Loucy (cell line): Measurements from ENCODE around the gene TAS2R30.

Experiments used
- EZH2phosphoT487 ChIP-seq: fragments of 200-600 bp; IDR thresholded peaks from 2 replicates; pipeline ENCODE4 v1.6.1; 2018; ENCODE audit warnings: antibody characterized with exemption, mild to moderate bottlenecking, moderate library complexity, borderline replicate concordance
- TF ChIP-seq, protein P1 (sequence below): fragments of 200-600 bp; sonication (generic); conservative IDR thresholded peaks from 2 replicates; pipeline ENCODE4 v1.5.1; 2014; ENCODE audit warnings: mild to moderate bottlenecking, antibody characterized with exemption, low read length

DNA sequence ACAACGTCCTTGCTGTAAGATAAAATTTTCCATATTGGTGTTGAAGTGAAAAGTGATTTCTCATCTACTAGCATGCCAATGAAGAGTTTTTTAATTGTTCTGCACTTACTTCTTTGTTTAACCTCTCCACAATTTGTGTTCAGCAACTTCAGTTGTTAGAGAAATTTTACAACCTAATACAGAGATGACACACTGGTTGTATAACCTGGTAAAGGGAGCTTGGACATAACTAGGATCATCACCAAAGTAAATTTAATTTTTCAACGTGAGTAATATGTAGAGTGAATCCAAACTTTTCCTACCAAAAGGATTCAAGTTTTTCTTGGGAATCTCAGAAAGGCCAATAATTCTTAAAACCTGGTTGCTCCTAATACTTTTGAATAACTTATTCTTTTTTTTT is 28.9 kb downstream of the TAS2R30 start:
- TF ChIP-seq, protein P1, sequence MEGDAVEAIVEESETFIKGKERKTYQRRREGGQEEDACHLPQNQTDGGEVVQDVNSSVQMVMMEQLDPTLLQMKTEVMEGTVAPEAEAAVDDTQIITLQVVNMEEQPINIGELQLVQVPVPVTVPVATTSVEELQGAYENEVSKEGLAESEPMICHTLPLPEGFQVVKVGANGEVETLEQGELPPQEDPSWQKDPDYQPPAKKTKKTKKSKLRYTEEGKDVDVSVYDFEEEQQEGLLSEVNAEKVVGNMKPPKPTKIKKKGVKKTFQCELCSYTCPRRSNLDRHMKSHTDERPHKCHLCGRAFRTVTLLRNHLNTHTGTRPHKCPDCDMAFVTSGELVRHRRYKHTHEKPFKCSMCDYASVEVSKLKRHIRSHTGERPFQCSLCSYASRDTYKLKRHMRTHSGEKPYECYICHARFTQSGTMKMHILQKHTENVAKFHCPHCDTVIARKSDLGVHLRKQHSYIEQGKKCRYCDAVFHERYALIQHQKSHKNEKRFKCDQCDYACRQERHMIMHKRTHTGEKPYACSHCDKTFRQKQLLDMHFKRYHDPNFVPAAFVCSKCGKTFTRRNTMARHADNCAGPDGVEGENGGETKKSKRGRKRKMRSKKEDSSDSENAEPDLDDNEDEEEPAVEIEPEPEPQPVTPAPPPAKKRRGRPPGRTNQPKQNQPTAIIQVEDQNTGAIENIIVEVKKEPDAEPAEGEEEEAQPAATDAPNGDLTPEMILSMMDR: no peak
- TF ChIP-seq EZH2phosphoT487: no peak
